Inflammatory macrophage treated with lipopolysaccharide for 4 hours (primary cell): ENCODE data around the gene MSL3.
A peak's percentile ranks its signal among the peaks of the same experiment; 100 is the strongest.

Source experiments
- DNase-seq: peaks from one replicate; pipeline ENCODE4 v3.0.0-alpha.2; 2020

The MSL3 gene, protein sequence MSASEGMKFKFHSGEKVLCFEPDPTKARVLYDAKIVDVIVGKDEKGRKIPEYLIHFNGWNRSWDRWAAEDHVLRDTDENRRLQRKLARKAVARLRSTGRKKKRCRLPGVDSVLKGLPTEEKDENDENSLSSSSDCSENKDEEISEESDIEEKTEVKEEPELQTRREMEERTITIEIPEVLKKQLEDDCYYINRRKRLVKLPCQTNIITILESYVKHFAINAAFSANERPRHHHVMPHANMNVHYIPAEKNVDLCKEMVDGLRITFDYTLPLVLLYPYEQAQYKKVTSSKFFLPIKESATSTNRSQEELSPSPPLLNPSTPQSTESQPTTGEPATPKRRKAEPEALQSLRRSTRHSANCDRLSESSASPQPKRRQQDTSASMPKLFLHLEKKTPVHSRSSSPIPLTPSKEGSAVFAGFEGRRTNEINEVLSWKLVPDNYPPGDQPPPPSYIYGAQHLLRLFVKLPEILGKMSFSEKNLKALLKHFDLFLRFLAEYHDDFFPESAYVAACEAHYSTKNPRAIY

GRCh38 chrX:11757719-11758399 lies at the start of gene MSL3:
TSS of gene MSL3 (plus strand) at chrX:11758237. CDS start at chrX:11758264, 27 bp downstream.
- peak; percentile 52 for DNase-seq

GRCh38 chrX:11722304-11722703 lies 35.7 kb upstream of the MSL3 start:
- DNase-seq: no peak

DNA sequence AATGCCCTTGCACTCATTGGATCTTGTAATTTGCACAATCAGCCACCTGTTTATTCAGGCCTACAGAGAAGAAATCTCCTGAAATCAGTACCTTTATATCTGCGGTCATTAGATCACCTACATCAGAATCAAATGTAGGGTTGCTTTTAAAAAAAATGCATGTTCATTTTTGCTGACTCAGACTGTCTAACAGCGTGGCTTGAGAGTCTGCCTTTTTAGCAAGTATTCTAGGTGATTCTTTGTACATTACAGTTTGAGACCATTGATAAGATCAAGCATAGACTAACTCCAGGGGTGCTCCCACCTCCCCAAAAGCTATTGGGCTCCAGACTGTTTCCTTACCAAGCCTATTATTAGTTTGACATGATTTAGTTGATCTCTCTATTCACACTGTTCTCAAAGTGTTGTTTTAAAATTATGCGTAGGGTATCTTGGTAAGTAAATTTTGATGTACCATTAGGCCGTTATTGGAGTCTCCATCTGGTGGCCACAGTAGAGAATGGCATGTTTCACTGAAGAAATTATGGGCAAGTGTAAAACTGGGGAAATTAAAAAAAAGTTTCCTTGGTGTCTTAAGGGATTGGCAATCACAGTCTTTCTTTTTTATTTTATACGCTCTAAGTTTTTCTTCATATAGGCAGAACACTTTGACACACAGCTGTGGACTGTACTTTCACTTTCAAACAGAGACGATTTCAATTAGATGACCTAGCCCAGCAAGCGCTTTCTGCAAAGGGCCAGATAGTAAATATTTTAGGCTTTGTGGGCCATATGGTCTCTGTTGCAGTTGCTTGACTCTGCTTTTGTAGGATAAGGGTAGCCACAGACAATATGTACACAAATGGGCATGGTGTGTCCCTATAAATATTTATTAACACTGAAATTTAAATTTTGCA lies 33.7 kb upstream of the MSL3 start:
- peak; percentile 19 for DNase-seq

- DNase-seq: no peak
Measured at GRCh38 chrX:11725631-11726442, 32.2 kb upstream of the MSL3 start.

DNA sequence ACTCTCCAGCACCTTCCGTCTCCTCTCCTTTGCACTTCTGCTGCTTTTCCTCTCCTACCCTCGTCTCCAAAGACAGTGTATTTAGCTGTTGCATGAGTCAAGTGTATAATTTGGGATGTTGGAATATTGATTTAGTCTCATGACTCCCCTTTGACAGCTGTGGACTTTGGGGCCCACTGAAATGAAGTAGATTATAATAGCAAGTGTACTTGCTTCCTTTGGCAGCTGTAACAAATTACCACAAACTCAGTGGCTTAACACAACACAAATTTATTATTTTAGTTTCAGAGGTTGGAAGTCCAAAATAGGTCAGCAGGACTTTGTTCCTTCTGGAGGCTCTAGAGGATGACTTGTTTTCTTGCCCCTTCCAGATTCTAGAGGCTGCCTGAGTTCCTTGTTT lies 29.5 kb upstream of the MSL3 start:
- no peak for DNase-seq

GRCh38 chrX:11733614-11734013 lies 24.4 kb upstream of the MSL3 start:
- DNase-seq: peak; percentile 28

- DNase-seq: no peak
Measured at GRCh38 chrX:11739776-11740175, 18.3 kb upstream of the MSL3 start.

GRCh38 chrX:11740794-11741193 lies 17.2 kb upstream of the MSL3 start:
- DNase-seq: no peak

DNA sequence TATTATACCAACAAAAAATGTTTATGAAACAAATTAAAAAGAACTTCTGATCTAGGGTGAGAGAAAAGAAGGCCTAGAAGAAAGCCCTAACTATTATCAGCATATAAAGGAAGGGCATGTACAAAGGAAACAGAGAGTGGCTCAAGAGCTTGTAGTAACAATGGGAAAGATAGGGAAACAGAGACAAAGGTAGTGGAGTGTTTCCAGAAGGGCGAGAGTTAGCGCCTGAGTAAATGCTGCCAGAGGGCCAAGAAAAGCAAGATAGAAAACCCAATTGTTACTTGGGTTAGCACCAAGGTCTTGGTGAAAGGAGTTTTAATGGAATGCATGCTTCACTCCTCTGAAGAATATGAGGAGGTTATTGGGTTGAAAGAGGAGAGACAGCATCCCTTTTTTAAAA lies 16.5 kb upstream of the MSL3 start:
- no peak for DNase-seq

GRCh38 chrX:11745881-11746280 lies 12.2 kb upstream of the MSL3 start:
- no peak for DNase-seq

DNA sequence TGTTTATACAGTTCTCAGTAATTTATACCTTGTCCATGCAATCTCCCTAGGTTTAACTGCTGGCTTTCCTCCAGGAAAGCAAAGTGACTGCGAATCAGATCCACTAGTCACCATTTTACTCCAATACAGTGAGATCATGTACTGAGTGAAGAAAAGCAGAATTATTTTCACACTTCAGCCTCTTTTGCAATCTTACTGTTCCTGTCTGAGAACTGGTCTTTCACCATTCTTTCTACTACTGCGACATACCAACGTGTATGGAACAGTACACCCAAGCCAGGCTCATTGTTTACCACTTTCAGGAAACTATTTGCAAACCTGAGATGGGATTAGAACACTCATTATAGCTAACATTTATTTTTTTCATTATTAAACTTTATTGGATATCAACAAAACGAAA lies 8.0 kb upstream of the MSL3 start:
- peak; percentile 76 for DNase-seq

- no peak for DNase-seq
Measured at GRCh38 chrX:11750694-11751093, 7.3 kb upstream of the MSL3 start.

DNA sequence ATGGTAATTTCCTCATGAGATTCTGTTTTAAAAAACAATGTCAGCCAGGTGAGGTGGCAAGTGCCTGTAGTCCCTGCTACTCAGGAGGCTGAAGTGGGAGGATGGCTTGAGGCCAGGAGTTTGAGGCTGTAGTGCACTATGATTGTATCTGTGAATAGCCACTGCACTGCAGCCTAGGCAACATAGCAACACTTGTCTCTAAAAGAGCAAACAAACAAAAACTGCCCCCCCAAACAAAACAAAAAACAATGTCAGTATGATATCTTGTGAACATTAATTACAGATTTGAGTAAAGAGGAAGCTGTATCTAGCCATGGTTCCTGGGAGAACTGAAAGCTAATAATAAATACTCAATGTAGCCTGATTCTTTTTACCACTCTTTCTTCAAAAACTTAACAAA lies 6.8 kb upstream of the MSL3 start:
- DNase-seq: no peak

GRCh38 chrX:11753668-11754067 lies 4.4 kb upstream of the MSL3 start:
- no peak for DNase-seq

GRCh38 chrX:11754958-11755645 lies 2.9 kb upstream of the MSL3 start:
- DNase-seq: no peak

DNA sequence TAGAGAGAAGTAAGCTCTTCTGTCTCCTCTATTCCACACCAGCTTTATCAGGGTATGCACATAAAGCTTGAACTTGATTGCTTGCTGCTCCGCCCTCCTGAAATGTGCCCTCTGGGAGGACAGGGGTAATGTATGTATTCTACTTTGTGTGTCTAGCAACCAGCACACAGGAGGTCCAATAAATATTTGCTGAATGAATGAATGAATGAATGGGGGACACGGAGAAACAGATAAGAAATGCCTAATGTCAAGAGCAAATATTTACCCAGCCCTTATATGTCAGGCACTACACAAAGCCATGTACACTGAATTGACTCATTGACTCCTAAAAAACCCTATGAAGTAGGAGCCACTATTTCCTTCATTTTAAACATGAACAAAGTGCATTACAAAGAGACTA lies 2.3 kb upstream of the MSL3 start:
- no peak for DNase-seq

DNA sequence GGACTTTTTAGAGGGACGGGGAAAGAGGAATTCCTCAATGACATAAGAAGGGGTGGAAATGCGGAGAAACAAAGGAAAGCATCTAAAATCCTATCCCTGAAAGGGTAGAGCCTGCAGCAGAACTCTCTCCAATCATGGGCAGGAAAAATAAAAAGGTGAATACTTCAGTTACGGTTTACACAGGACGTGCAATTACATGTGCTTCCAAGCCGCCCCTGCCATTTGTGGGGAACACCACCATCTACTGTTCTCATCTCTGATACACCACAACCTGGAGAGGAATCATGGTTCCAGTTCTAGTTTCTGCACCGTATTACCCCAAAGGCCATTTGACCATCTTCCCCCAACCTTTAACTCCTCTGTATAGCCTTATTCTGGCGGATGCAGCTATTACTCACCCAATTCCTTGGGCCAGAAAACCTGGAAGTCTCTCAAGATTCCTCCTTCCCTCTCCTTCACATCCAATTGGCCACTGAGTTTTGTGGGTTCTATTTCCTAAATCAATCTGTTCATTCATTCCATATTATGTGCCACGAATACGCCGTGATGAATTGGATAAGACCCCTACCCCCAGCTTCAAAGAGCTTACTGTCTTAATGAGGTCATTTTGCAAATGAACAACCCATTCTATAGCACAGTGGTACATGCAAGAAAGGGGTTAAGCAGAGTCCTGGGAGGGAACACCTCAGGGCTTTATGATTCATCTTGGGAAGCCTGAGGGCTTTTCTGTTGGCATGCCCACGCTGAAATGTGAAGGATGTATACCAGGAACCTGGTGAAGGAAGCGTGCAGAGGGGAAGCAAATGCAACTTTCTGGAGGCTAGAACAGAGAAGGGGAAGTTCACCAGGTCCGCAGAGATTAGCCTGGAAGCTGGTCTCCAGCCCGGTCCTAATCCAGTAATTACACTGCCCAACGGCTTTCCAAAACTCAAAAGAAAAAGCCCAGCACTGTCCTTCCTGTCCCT lies 1.4 kb upstream of the MSL3 start:
- peak; percentile 21 for DNase-seq

DNA sequence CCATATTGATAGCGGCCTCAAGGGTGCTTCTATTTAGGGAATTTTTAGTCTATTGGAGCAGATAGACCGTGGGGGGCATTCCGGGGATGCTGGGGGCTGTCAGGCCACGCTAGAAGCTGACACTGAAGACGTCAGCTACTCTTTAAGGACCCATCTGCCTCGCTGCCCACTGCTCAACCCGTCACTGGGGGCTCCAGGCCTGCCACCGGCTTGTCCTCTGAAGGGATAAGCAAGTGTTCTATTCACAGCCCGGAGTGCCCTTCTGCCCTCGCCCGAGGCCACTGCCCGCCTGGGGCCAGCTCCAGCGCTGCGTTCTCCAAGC lies 679 bp upstream of the MSL3 start:
- no peak for DNase-seq

GRCh38 chrX:11758400-11759171 lies 549 bp downstream of the MSL3 start:
- peak; percentile 86 for DNase-seq

DNA sequence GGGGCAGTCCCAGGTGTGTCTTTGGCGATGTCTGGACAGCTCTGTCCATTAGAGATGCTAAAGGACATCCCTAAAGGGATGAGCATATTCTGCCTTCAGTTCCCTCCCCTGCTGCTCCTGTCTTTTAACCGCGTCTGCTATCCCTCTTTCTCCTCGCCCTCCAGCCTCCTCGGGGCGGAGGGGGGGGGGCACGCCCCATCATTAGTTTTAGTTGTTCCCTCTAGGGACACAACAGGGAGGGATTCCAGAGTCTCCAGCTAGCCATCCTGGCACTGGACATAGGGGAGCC lies 1.1 kb downstream of the MSL3 start:
- no peak for DNase-seq
